Body of pancreas (tissue), 4 donors: ENCODE results near the gene OTP. TPM values are rescaled to one million over a fixed set of nuclear protein-coding genes. Genes with fewer than 3 reads are reported as not detected.

Experiments used
- ATAC-seq: fragments of 150-250 bp; one replicate; pipeline ENCODE4 v1.9.1; 2016
- DNase-seq, 4 donors: peaks; one replicate each; pipeline ENCODE4 v3.0.0-alpha.2; 2019
- H3K27ac ChIP-seq, 4 donors: fragments of 200-600 bp; sonication (generic); 1 replicate in 3 of 4; 2 replicates in 1 of 4; pipeline versions ENCODE4 v1.5.1 to v1.6.1; 2016 to 2019; ENCODE audit warnings: mild to moderate bottlenecking in 1 of 4, mixed read lengths in 1 of 4, moderate library complexity in 1 of 4
- H3K27me3 ChIP-seq, 2 donors: fragments of 200-600 bp; sonication (generic); one replicate each; pipeline ENCODE4 v1.6.0; 2016; ENCODE audit warnings: mild to moderate bottlenecking in 1 of 2
- H3K36me3 ChIP-seq, 2 donors: fragments of 200-600 bp; sonication (generic); replicated peaks in 1 of 2; 2 replicates each; pipeline ENCODE4 v1.5.1; 2016; ENCODE audit warnings: low read depth in 2 of 2; ENCODE audit not compliant: insufficient read depth in 1 of 2
- H3K4me1 ChIP-seq: fragments of 200-600 bp; sonication (generic); one replicate; pipeline ENCODE4 v1.6.0; 2016
- H3K4me3 ChIP-seq, 2 donors: fragments of 200-600 bp; sonication (generic); 1 replicate in 1 of 2; 2 replicates in 1 of 2; pipeline ENCODE4 v1.5.1; 2016 to 2019
- H3K9me3 ChIP-seq, 3 donors: fragments of 200-600 bp; sonication (generic); 1 replicate in 2 of 3; 2 replicates in 1 of 3; pipeline ENCODE4 v1.5.1; 2016
- POLR2A ChIP-seq, 3 donors: fragments of 450-650 bp; IDR thresholded peaks; one replicate each; pipeline ENCODE4 v1.6.1; 2016; ENCODE audit warnings: antibody characterized with exemption in 3 of 3, mild to moderate bottlenecking in 2 of 3
- WGBS, 2 donors: methylation state at CpG; one replicate each; pipeline ENCODE4 v1.1.5; 2017; 5-methylcytosine and 5-hydroxymethylcytosine counted together
- intact Hi-C: fragments of 100-400 bp; cut with DNase I; formaldehyde crosslinking; loops from one replicate; pipeline ENCODE4 v1.15.1; 2023
- total RNA-seq, 2 donors: library from RNA; depleted of rRNA; stranded (reverse); fragments of >200 nt; gene quantifications; one replicate each; pipeline ENCODE4 v1.1.0, GENCODE V29; 2016
- TF ChIP-seq, protein P1 (sequence below), 7 experiments: fragments of 450-650 bp in 4 of 7; fragments of 200-600 bp in 3 of 7; sonication (generic) in 3 of 7; IDR thresholded peaks; one replicate each; pipeline ENCODE4 v1.5.1; 2016 to 2019; ENCODE audit warnings: antibody characterized with exemption in 7 of 7

OTP gene
- total RNA-seq, 2 donors from 2014 or later, result not detected

DNA sequence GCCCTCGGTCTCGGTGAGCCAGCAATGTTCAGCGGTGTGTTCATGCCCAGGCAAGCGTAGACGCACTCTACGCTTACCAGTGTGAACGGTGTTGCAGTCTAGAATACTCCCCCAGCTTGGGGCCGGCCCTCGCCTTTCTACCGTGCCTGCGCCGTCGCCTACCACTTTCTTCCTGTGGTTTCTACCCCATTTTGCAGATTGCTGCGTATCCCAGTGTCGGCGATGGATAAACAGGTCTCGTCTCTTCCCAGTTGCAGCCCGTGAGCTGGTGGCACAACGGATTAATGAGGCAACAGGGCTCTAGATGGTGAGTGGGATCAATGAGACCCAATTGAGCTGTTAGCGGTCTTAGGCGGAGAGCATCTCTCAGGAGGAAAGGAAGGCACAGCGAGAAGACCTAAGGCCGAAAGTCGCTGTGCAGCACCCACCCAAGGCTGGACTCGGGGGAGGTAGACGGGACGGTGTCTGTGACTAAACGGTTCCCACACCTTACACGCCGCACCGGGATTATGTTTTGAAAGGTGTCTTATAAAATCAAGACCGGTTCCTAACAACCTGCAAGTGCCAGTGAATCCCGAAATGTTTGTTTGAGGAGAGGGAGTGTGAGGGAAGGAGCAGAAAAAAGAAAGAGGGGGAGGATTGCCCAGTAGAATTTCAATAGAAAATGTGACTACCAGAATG, 5.8 kb downstream of the OTP start:
- Histone ChIP-seq H3K4me1 (peaks cover 33% of the 10 kb centered on the region), H3K4me3 (no peak overlapping the region), H3K27ac (no peak overlapping the region), H3K27me3 (peaks cover 10 to 80% of the 10 kb centered on the region in 2 donors), H3K9me3 (no peaks in the 10 kb centered on the region), H3K36me3 (no peaks in the 10 kb centered on the region)
- WGBS, 2 donors, result 7 to 18% methylated on average over 33 of the region's 33 CpGs
- no peak for ATAC-seq
- TF ChIP-seq, protein P1, sequence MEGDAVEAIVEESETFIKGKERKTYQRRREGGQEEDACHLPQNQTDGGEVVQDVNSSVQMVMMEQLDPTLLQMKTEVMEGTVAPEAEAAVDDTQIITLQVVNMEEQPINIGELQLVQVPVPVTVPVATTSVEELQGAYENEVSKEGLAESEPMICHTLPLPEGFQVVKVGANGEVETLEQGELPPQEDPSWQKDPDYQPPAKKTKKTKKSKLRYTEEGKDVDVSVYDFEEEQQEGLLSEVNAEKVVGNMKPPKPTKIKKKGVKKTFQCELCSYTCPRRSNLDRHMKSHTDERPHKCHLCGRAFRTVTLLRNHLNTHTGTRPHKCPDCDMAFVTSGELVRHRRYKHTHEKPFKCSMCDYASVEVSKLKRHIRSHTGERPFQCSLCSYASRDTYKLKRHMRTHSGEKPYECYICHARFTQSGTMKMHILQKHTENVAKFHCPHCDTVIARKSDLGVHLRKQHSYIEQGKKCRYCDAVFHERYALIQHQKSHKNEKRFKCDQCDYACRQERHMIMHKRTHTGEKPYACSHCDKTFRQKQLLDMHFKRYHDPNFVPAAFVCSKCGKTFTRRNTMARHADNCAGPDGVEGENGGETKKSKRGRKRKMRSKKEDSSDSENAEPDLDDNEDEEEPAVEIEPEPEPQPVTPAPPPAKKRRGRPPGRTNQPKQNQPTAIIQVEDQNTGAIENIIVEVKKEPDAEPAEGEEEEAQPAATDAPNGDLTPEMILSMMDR (IDR thresholded peaks at IDR 0.05), result no peak
- TF ChIP-seq POLR2A (IDR thresholded peaks at IDR 0.05), result no peak
- DNase-seq, result no peak
- intact Hi-C loops, result no loop called here

DNA sequence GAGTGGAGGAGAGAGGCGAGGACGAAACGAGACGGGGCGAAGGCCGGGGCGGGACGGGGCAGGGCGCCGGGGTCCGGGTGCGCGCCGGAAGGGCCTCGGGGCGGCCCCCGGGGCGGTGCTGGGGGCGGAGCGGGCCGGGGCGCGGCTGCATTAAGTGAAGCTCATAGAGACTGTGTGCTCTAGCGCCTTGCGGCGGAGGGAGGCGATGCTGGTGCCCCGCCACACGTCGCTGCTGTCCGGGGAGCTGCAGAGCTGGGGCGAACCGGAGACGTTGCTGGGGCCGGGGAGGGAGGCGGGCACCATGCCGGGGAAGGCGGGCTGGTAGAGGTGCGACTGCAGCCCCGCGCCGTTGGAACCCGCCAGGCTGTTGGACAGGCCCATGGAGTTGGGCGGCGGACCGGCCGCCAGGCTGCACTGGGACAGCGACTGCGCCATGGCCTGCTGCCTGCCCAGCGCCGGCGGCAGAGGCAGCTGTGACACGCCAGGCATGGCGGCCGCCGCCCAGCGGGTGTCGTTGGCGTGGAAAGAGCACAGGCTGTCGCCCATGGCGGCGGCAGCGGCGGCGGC, 8.3 kb downstream of the OTP start:
- WGBS, 2 donors, result 1% methylated on average over 61 of the region's 65 CpGs; no CpG with 5 or more reads in 1 of the 2 donors
- H3K4me3 ChIP-seq, result peak overlapping the region in 1 of 2 donors; percentile 36
- ATAC-seq, result peak; percentile 82
- H3K9me3 ChIP-seq, result no peaks in the 10 kb centered on the region
- H3K27me3 ChIP-seq, result peaks cover 7 to 55% of the 10 kb centered on the region in 2 donors
- TF ChIP-seq POLR2A (IDR thresholded peaks at IDR 0.05), result peak in 2 of 3 donors; percentile 31 to 40
- TF ChIP-seq, protein P1 (IDR thresholded peaks at IDR 0.05), result peak in 4 of 7 experiments; percentile 8 to 43 (median 36)
- H3K27ac ChIP-seq, result no peak overlapping the region
- H3K36me3 ChIP-seq, result no peaks in the 10 kb centered on the region
- intact Hi-C loops, result no loop called here
- peak; percentile 56 to 76 (median 62) for DNase-seq
- peaks cover 27% of the 10 kb centered on the region for H3K4me1 ChIP-seq

DNA sequence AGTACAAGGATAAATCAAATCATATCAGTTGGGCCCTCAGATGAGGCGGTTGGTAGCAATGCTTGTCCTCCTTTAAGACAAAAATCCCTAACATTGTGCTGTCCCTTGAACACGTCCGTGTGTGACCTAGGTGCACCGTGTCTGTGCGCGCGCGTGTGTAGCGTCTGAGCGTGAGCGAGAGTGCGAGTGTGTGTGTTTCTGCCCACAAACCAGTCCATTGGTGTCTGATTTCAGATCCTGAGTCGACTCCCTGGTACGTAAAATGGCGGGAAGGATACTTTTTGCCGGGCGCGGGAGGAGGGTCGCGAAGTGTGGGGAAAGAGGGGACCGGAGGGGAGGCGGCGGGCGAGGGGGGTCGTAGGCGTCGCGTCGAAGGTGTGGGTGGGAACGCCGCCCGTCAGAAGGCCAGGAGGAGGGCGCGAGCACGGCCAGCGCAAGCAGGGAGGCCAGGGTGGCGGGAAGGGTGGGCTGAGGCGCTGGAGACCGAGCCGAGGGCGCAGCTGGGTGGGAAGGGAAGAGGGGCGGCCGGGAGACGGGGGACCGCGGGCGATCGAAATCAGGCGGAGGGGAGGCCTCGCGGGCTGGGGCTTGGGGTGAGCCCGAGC, 8.9 kb downstream of the OTP start:
- DNase-seq (peak in 1 of 4 donors; percentile 10), ATAC-seq (no peak)
- 3 to 6% methylated on average over 43 to 51 of the region's 52 CpGs for WGBS, 2 donors
- H3K27ac ChIP-seq, result no peak overlapping the region
- peaks cover 7 to 53% of the 10 kb centered on the region in 2 donors for H3K27me3 ChIP-seq
- peaks cover 27% of the 10 kb centered on the region for H3K4me1 ChIP-seq
- no peaks in the 10 kb centered on the region for H3K36me3 ChIP-seq
- intact Hi-C loops, result no loop called here
- no peaks in the 10 kb centered on the region for H3K9me3 ChIP-seq
- no peak overlapping the region for H3K4me3 ChIP-seq
- TF ChIP-seq, protein P1 (IDR thresholded peaks at IDR 0.05), result no peak
- TF ChIP-seq POLR2A (IDR thresholded peaks at IDR 0.05), result no peak

DNA sequence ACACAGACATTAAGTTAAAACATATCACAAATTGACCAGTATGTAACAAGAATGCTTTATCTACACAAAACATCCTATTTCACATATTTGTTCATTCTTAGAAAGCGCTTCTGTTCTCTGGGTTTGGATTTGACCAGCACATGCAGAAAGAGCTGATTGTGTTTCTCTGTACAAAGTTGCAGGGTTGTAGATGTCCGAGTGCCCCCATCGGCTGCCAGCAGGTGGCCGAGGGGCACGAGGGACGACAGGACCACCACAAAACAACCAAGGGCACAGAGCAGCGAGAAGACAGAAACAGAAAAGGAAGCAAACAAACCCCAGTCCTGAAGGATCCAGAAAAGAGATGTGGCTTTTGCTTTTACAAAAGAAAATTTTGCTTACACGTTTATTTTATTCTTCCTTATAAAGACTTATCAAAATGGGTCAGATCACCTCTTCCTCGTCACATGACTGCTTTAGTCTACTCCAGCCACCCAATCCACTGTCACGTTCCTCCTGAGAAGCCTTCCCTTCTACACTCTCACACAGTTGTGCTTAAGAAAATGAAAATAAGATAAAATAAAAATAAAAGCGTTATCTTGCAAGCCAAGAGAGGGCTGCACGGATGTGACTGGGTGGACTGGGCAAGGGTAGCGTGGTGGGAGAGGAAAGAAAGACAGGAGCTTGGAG, 9.5 kb downstream of the OTP start:
- intact Hi-C loops, result no loop called here
- no peaks in the 10 kb centered on the region for H3K9me3 ChIP-seq
- H3K4me3 ChIP-seq, result no peak overlapping the region
- DNase-seq (no peak), ATAC-seq (no peak)
- peaks cover 27% of the 10 kb centered on the region for H3K4me1 ChIP-seq
- no peak for TF ChIP-seq POLR2A (IDR thresholded peaks at IDR 0.05)
- TF ChIP-seq, protein P1 (IDR thresholded peaks at IDR 0.05), result no peak
- WGBS, 2 donors, result 14 to 21% methylated on average over 13 of the region's 13 CpGs
- H3K36me3 ChIP-seq, result no peaks in the 10 kb centered on the region
- no peak overlapping the region for H3K27ac ChIP-seq
- H3K27me3 ChIP-seq, result peaks cover 7 to 51% of the 10 kb centered on the region in 2 donors
